A549 (cell line): ENCODE results near the gene CRADD.

ENCODE experiments used
- CBX8 ChIP-seq: fragments of 200-600 bp; sonication (generic); IDR thresholded peaks from 2 replicates; pipeline ENCODE4 v1.6.1; 2016
- CEBPB ChIP-seq, 2 experiments: fragments of >200 bp in 1 of 2; sonication (Bioruptor Twin) in 1 of 2; formaldehyde crosslinking in 1 of 2; IDR thresholded peaks; 2 replicates each; pipeline ENCODE4 v1.6.1; 2012 to 2016
- HOXB5 ChIP-seq: fragments of 250-450 bp; sonication (Bioruptor Pico); IDR thresholded peaks from 2 replicates; pipeline ENCODE4 v1.5.0; 2020; ENCODE audit warnings: mild to moderate bottlenecking, moderate library complexity
- KDM5A ChIP-seq: fragments of 200-600 bp; sonication (generic); IDR thresholded peaks from 2 replicates; pipeline ENCODE4 v1.6.1; 2016; ENCODE audit warnings: antibody characterized with exemption, mild to moderate bottlenecking
- REST ChIP-seq: fragments of 200-600 bp; sonication (generic); IDR thresholded peaks from 2 replicates; pipeline ENCODE4 v1.6.1; 2016; ENCODE audit warnings: antibody characterized with exemption, mild to moderate bottlenecking, moderate library complexity
- RFX5 ChIP-seq: fragments of 450-650 bp; IDR thresholded peaks from 2 replicates; pipeline ENCODE4 v1.7.1; 2014; ENCODE audit warnings: antibody characterized with exemption, mild to moderate bottlenecking, moderate library complexity
- TF ChIP-seq, protein P1 (sequence below): fragments of >200 bp; sonication (Bioruptor Twin); formaldehyde crosslinking; IDR thresholded peaks from 3 replicates; pipeline ENCODE4 v1.5.1; 2016

DNA sequence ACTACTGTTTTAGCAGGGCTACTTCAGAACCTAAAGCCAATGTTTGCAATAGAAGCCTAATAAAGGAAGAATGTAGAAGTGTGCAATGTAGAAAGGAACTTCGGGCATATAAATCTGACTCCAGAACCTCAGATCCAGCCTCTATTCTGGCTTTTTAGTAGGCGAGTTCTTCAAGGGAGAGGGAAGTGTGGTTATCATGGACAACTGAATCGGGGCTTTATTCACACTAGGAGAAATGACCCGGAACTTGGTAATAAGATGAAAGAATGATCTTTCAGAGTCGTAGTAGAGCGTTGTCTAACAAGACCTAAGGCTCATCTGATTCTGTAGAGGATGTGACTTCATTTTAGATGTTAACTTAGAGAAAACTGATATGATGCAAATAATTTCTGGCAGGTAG lies 72.9 kb downstream of the CRADD start:
- TF ChIP-seq CBX8 (no peak), CEBPB (IDR thresholded peaks at IDR 0.05) (no peak), RFX5 (no peak), HOXB5 (CRISPR knock-in tag) (no peak), REST (no peak), KDM5A (no peak)
- TF ChIP-seq, protein P1, sequence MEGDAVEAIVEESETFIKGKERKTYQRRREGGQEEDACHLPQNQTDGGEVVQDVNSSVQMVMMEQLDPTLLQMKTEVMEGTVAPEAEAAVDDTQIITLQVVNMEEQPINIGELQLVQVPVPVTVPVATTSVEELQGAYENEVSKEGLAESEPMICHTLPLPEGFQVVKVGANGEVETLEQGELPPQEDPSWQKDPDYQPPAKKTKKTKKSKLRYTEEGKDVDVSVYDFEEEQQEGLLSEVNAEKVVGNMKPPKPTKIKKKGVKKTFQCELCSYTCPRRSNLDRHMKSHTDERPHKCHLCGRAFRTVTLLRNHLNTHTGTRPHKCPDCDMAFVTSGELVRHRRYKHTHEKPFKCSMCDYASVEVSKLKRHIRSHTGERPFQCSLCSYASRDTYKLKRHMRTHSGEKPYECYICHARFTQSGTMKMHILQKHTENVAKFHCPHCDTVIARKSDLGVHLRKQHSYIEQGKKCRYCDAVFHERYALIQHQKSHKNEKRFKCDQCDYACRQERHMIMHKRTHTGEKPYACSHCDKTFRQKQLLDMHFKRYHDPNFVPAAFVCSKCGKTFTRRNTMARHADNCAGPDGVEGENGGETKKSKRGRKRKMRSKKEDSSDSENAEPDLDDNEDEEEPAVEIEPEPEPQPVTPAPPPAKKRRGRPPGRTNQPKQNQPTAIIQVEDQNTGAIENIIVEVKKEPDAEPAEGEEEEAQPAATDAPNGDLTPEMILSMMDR: no peak
